Lung (tissue), 12 donors: Measurements from ENCODE around the gene CXorf38. TPM values are rescaled to one million over a fixed set of nuclear protein-coding genes. Genes with fewer than 3 reads are reported as not detected.

Experiments
- ATAC-seq: fragments of 200-7000 bp; cut with Tn5 transposase; one replicate; pipeline ENCODE4 v1.9.1; 2020; ENCODE audit warnings: moderate number of reproducible peaks; ENCODE audit not compliant: insufficient read depth, low FRiP score
- DNase-seq, 3 donors: peaks; one replicate each; pipeline ENCODE4 v3.0.0-alpha.2; 2013 to 2017
- H3K27ac ChIP-seq, 2 donors: one replicate each; pipeline ENCODE4 v1.5.1; 2013; ENCODE audit warnings: mild to moderate bottlenecking in 2 of 2, moderate library complexity in 2 of 2, control low read depth in 1 of 2, inconsistent platforms in 1 of 2, low read depth in 1 of 2, low read length in 1 of 2
- H3K27me3 ChIP-seq, 3 donors: one replicate each; pipeline ENCODE4 v1.5.1; 2013; ENCODE audit warnings: low read length in 2 of 3; ENCODE audit not compliant: control insufficient read depth in 3 of 3, insufficient read depth in 3 of 3
- H3K36me3 ChIP-seq, 4 donors: one replicate each; pipeline ENCODE4 v1.5.1; 2013; ENCODE audit warnings: low read length in 4 of 4, mild to moderate bottlenecking in 1 of 4, moderate library complexity in 1 of 4; ENCODE audit not compliant: control insufficient read depth in 4 of 4, insufficient read depth in 4 of 4
- H3K4me1 ChIP-seq, 5 donors: one replicate each; pipeline ENCODE4 v1.5.1; 2013; ENCODE audit warnings: low read length in 5 of 5, mild to moderate bottlenecking in 2 of 5, moderate library complexity in 1 of 5; ENCODE audit not compliant: control insufficient read depth in 5 of 5, insufficient read depth in 5 of 5
- H3K4me3 ChIP-seq: one replicate; pipeline ENCODE4 v1.5.1; 2013; ENCODE audit warnings: mild to moderate bottlenecking, control low read depth, moderate library complexity
- H3K9ac ChIP-seq, 2 donors: one replicate each; pipeline ENCODE4 v1.5.1; 2013; ENCODE audit warnings: low read length in 2 of 2, control low read depth in 1 of 2; ENCODE audit not compliant: insufficient read depth in 1 of 2
- H3K9me3 ChIP-seq, 4 donors: one replicate each; pipeline ENCODE4 v1.5.1; 2013; ENCODE audit warnings: low read length in 3 of 4, mild to moderate bottlenecking in 1 of 4, moderate library complexity in 1 of 4; ENCODE audit not compliant: control insufficient read depth in 4 of 4, insufficient read depth in 3 of 4
- CTCF ChIP-seq: IDR thresholded peaks from 2 replicates; pipeline ENCODE4 v1.5.1; 2012; ENCODE audit warnings: mild to moderate bottlenecking; ENCODE audit errors: control extremely low read depth, extremely low read depth
- WGBS, 2 donors: extraction: QIAGEN DNeasy Blood & Tissue Kit; methylation state at CpG; one replicate each; pipeline ENCODE4 v1.1.7; 2013; 5-methylcytosine and 5-hydroxymethylcytosine counted together
- polyA plus RNA-seq, 2 donors: library from polyadenylated mRNA; stranded (reverse); fragments of 200-250 nt; gene quantifications; one replicate each; pipeline ENCODE4 v1.2.1, GENCODE V29; 2013
- total RNA-seq, 2 donors: library from RNA; depleted of rRNA in 1 of 2; stranded (reverse); fragments of >200 nt in 1 of 2; gene quantifications; one replicate each; pipeline ENCODE4 v1.2.1, GENCODE V29; 2014 to 2021
- donor health status: control.
- donor health status: control.
- donor health status: Bipolar disorder and iron deficiency.
- donor health status: healthy.
- donor health status: DM: yes; HTN: yes; CAD: no.

The CXorf38 gene
- total and polyA plus RNA-seq, 4 donors: 8.2 to 17.8 (median 16.1) TPM

GRCh38 chrX:40687169-40687568 is 39.8 kb upstream of the CXorf38 start:
- no peak for TF ChIP-seq CTCF
- H3K4me3 ChIP-seq: no peak overlapping the region
- no peak overlapping the region for H3K27ac ChIP-seq
- peaks cover 0 to 3% (median 0%) of the 10 kb centered on the region in 5 donors for H3K4me1 ChIP-seq
- ATAC-seq (no peak), DNase-seq (no peak)
- peaks cover 4 to 10% (median 5%) of the 10 kb centered on the region in 4 donors for H3K36me3 ChIP-seq
- 93 to 98% methylated on average over 3 of the region's 3 CpGs for WGBS, 2 donors
- no peaks in the 10 kb centered on the region for H3K9me3 ChIP-seq
- H3K27me3 ChIP-seq: peaks cover 0 to 23% (median 19%) of the 10 kb centered on the region in 3 donors
- H3K9ac ChIP-seq: no peak overlapping the region

- no peaks in the 10 kb centered on the region for H3K9me3 ChIP-seq
- peaks cover 4 to 8% (median 5%) of the 10 kb centered on the region in 4 donors for H3K36me3 ChIP-seq
- DNase-seq (no peak), ATAC-seq (no peak)
- H3K9ac ChIP-seq: no peak overlapping the region
- no peak overlapping the region for H3K27ac ChIP-seq
- 61 to 69% methylated on average over 4 of the region's 4 CpGs for WGBS, 2 donors
- peaks cover 0 to 3% (median 0%) of the 10 kb centered on the region in 5 donors for H3K4me1 ChIP-seq
- no peak overlapping the region for H3K4me3 ChIP-seq
- peaks cover 0 to 30% (median 20%) of the 10 kb centered on the region in 3 donors for H3K27me3 ChIP-seq
- no peak for TF ChIP-seq CTCF
These were observed 38.1 kb upstream of the CXorf38 start for GRCh38 chrX:40685362-40685918.

- Histone ChIP-seq H3K9me3 (peaks cover 0 to 1% (median 0%) of the 10 kb centered on the region in 4 donors), H3K9ac (no peak overlapping the region), H3K27me3 (peaks cover 0 to 36% (median 20%) of the 10 kb centered on the region in 3 donors), H3K36me3 (peaks cover 4 to 11% (median 9%) of the 10 kb centered on the region in 4 donors), H3K4me1 (peaks cover 0 to 2% (median 0%) of the 10 kb centered on the region in 5 donors), H3K27ac (no peak overlapping the region), H3K4me3 (no peak overlapping the region)
- ATAC-seq: no peak
- WGBS, 2 donors: 86 to 97% methylated on average over 1 of the region's 1 CpG
- TF ChIP-seq CTCF: no peak
- no peak for DNase-seq
These were observed 36.7 kb upstream of the CXorf38 start for GRCh38 chrX:40684092-40684491.
